Measurements from ENCODE around the gene MBNL1.
"Not testable (repeated sequence)": the region's sequence is repeated elsewhere in the genome, so short reads cannot be mapped to it uniquely, and the experiment has no call there.

The MBNL1 gene

DNA sequence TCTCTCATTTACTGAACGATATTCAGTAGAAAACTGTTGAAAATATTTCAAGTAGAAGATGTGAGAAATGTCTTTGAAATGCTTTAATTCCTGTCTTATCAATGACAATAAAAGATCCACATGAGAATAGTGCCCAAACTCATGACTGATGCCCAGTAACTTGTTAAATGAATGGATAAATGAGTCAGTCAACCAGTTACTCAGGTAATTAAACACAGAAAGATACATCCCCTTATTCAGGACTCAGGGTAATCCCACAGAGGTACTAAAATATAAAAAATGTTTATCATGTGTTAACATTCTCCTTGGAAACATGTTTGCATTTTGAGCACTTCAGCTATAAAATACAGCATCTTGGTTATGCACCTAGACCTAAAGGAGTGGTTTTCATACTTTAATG lies 169.5 kb downstream of the MBNL1 start:
- no peak for TF ChIP-seq ZFX (IDR thresholded peaks at IDR 0.05; ENCODE audit: borderline replicate concordance)
- TF ChIP-seq, protein P1, sequence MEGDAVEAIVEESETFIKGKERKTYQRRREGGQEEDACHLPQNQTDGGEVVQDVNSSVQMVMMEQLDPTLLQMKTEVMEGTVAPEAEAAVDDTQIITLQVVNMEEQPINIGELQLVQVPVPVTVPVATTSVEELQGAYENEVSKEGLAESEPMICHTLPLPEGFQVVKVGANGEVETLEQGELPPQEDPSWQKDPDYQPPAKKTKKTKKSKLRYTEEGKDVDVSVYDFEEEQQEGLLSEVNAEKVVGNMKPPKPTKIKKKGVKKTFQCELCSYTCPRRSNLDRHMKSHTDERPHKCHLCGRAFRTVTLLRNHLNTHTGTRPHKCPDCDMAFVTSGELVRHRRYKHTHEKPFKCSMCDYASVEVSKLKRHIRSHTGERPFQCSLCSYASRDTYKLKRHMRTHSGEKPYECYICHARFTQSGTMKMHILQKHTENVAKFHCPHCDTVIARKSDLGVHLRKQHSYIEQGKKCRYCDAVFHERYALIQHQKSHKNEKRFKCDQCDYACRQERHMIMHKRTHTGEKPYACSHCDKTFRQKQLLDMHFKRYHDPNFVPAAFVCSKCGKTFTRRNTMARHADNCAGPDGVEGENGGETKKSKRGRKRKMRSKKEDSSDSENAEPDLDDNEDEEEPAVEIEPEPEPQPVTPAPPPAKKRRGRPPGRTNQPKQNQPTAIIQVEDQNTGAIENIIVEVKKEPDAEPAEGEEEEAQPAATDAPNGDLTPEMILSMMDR (IDR thresholded peaks at IDR 0.05) = no peak
- no peak overlapping the region for H3K27ac ChIP-seq

DNA sequence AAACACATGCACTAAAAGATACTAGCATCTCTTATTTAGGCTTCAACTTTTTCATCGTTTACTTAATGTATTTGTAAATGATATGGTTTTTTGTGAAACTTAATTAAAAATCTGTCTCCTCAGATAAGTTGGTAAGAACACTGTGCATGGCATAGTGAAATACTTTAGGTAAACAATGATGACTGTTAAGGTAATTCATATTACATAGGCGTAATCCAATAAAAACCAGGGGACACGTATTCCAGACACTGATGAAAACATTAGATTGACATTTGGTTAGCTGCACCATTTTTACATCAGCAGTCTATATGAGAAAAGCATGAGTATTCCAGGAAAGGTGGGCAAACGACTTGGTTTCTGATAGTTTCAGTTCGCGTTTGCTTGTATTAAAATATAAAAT lies 170.0 kb downstream of the MBNL1 start:
- no peak overlapping the region for H3K27ac ChIP-seq
- TF ChIP-seq, protein P1 (IDR thresholded peaks at IDR 0.05) = no peak
- no peak for TF ChIP-seq ZFX (IDR thresholded peaks at IDR 0.05; ENCODE audit: borderline replicate concordance)

DNA sequence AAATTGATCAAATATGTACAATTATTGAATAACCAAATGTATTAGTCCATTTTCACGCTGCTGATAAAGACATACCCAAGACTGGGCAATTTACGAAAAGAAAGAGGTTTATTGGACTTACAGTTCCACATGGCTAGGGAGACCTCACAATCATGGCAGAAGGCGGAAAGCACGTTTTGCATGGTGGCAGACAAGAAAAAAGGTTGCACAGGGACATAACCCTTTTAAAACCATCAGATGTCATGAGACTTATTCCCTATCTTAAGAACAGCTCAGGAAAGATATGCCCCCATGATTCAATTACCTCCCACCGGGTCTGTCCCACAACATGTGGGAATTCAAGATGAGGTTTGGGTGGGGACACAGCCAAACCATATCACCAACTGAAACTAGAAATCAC lies 171.5 kb downstream of the MBNL1 start:
- H3K27ac ChIP-seq = not testable (repeated sequence)

DNA sequence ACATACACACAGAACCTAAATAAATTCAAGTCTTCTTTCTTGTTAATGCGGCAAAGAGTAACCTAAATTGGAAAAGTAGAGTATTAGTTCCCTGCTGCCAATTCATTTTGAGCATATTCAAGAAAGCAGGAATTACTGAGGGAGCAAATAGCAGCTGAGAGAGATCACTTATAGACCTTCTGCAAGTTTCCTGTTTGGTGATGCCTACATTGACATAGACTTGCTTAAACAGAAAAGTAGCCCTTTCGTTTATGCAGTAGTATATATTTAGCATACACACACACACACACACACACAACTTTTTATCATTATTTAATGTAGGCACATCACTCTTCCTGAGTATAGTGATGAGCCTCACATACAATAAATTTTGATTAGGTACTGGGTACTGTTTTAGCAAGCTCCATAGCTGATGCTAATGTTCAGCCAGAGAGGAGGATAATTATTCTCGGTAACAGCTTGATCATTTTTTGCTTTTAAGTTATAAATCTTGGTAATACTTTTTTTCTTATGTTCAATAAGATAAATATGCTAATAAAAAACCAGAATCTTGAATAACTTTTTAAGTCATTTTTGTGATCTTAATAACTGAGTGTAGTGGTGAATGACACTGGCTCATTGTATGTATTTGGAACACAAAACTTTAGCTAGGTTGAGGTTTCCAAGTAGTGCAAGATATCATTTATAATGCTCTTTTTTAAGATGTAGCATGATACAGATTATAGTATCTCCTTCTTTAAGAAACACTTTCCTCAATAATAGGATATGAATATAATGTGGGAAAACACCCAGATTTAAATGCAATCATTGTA lies 174.7 kb downstream of the MBNL1 start:
- H3K27ac ChIP-seq = no peak overlapping the region
- TF ChIP-seq, protein P1 (IDR thresholded peaks at IDR 0.05) = no peak
- no peak for TF ChIP-seq ZFX (IDR thresholded peaks at IDR 0.05; ENCODE audit: borderline replicate concordance)

DNA sequence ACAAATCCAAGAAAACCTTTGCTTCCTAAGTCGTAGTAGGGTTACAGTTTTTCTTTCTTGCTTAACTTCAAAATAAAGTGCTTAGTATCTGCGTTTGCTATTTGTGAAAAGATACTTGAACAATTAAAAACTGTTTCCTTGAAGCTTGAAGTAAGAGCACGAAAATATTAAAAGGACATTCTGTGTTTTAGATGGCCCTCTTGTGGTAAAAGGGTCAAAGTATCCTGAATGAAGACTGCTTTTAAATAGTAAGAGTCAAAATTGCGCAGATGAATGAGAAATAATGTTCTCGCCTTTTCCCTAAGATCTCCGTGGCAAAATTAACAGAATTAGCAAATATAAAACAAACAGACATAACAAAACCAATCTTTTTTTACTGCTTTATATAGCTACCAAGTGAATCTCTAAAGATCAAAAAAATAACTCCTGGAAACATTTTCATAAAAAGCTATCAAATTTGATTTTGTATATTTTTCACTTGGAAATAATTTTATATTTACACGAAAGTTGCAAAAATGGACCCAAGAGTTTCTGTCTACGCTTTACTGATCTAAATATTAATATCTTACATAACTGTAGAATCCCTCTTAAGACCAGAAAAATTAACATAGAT lies 175.4 kb downstream of the MBNL1 start:
- no peak for TF ChIP-seq ZFX (IDR thresholded peaks at IDR 0.05; ENCODE audit: borderline replicate concordance)
- TF ChIP-seq, protein P1 (IDR thresholded peaks at IDR 0.05) = peak; percentile 75
- no peak overlapping the region for H3K27ac ChIP-seq

DNA sequence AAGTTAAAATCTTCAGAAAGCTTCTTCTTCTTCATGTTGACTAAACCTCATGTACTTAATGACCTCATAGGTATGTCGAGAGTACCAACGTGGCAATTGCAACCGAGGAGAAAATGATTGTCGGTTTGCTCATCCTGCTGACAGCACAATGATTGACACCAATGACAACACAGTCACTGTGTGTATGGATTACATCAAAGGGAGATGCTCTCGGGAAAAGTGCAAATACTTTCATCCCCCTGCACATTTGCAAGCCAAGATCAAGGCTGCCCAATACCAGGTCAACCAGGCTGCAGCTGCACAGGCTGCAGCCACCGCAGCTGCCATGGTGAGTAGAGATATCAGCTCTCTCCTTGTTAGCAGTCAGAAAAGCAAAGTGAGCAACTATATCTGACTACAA lies 176.5 kb downstream of the MBNL1 start:
- TF ChIP-seq, protein P1 (IDR thresholded peaks at IDR 0.05) = no peak
- TF ChIP-seq ZFX (IDR thresholded peaks at IDR 0.05; ENCODE audit: borderline replicate concordance) = no peak
- no peak overlapping the region for H3K27ac ChIP-seq

DNA sequence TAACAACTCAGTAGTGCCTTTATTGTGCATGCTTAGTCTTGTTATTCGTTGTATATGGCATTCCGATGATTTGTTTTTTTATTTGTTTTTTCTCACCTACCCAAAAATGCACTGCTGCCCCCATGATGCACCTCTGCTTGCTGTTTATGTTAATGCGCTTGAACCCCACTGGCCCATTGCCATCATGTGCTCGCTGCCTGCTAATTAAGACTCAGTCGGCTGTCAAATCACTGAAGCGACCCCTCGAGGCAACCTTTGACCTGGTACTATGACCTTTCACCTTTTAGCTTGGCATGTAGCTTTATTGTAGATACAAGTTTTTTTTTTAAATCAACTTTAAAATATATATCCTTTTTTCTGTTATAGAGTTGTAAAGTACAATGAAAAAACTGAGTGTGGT lies 177.8 kb downstream of the MBNL1 start:
- no peak overlapping the region for H3K27ac ChIP-seq

More for the DNA sequence above, 177.8 kb downstream of the MBNL1 start:
- no peak for TF ChIP-seq ZFX (IDR thresholded peaks at IDR 0.05; ENCODE audit: borderline replicate concordance)
- TF ChIP-seq, protein P1 (IDR thresholded peaks at IDR 0.05) = no peak
